Activated effector memory CD4-positive, alpha-beta T cell treated with Interleukin-2 at 50 U/mL for 16 hours (primary cell): ENCODE results near the gene AWAT2.
"Not testable (repeated sequence)": the region's sequence is repeated elsewhere in the genome, so short reads cannot be mapped to it uniquely, and the experiment has no call there.

Experiments used
- DNase-seq: peaks from one replicate; pipeline ENCODE4 v3.0.0-alpha.2; 2020

The AWAT2 gene

DNA sequence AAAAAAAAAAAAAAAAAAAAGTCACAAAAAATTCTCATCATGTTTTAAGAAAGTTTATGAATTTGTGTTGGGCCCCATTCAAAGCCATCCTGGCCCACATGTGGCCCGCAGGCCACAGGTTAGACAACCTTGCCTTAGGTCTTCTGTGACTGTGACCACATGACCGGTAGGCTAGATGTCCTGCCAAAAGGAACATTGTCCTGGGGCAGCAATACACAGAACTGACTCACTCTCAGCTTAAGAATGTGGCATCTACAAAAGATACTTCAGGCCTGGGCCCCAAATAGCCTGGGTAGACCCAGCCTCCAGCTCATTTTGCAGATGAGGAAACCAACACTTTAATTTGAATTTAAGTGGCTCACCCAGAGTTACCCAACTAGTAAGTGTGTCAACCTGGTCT lies 10.0 kb downstream of the AWAT2 start:
- no peak for DNase-seq

GRCh38 chrX:70038951-70039350 lies 10.8 kb downstream of the AWAT2 start:
- no peak for DNase-seq

DNA sequence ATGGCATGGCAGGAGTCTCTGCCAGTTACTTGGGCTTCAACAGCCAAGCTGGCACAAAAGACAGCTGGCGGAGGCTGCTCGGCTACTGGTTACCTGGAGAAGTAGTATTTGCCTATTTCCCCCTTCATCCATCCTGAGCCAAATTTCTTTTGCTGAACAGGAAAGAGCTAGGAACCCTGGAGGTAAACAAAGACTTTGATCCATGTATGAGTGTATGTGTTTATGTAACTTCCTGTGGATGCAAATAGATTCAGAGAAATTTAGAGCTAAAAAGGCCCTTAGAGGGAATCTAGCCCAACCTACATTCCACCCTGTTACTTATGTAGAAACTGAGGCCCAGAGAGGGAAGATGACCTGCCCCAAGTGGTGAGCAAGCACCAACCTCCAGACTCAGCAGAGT lies 11.2 kb downstream of the AWAT2 start:
- DNase-seq: no peak

GRCh38 chrX:70034646-70035045 lies 15.1 kb downstream of the AWAT2 start:
- no peak for DNase-seq

DNA sequence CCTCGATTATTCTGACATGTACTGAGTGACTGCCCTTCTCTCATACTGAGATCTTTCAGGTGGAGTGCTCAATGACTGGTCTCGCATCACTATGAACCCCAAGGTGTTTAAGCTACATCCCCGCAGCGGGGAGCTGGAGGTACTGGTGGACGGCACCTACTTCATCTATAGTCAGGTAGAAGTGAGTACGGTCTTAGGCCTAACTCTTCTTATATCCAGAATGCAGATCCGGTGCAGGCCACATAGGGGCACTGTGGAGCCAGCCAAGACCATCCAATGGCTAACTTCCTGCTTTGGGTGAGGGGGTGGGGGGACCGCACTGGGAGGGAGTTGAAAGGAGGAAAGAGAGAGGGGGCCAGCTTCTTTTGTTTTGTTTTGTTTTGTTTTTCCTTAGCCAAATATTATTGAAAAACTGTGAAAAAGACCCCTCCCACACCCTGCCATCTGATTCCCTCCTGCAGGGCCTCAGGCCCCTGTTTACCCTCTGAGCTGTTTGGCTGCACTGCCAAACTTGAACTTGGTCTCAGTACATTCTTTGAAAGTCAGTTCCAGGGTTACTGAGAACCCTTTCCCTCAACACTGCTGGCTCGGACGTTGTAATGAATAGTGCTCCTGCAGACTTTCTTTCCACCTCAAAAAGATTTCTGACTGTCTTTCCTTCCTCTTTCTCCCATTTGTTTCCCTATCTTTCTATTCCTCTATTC lies 16.2 kb downstream of the AWAT2 start:
- DNase-seq: no peak

GRCh38 chrX:70032792-70033191 lies 16.9 kb downstream of the AWAT2 start:
- no peak for DNase-seq

GRCh38 chrX:70030301-70030767 lies 19.4 kb downstream of the AWAT2 start:
- peak; percentile 2 for DNase-seq

DNA sequence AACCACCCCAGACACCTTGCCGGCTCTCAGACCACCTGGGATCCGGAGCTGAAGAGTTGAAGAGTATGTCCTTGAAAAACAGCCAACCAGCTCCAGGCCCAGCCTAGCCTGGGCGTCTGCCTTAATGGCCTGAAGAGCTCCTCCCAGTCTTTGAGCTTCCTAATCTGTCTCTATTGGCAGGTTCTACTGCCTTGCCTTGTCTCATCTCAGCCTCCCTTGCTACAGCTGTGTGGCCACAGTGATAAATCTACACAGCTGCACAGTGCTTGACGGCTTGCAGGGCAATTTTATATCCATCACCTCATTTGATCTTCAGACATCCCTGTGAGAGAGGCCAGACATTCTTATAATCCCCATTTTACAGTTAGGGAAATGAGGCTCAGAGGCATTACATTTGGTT lies 19.9 kb downstream of the AWAT2 start:
- DNase-seq: no peak

DNA sequence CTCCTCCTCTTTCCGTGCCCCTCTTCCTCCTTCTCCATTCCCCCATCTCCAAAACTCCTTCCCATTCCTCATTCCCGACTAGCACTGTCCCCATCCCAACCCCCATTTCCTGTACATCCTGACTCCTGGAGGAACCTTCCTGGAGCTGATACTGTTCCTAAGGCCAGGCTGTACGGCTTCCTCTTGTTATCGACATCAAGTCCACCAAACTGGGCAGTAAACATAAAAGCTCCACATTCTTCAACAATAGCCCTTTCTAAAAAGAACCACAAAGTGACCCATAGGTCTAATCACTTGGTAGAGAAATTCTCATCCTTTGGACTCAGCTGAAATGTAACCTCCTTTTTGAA lies 22.9 kb downstream of the AWAT2 start:
- no peak for DNase-seq

- no peak for DNase-seq
Observed at GRCh38 chrX:70026112-70026850, 23.5 kb downstream of the AWAT2 start.

DNA sequence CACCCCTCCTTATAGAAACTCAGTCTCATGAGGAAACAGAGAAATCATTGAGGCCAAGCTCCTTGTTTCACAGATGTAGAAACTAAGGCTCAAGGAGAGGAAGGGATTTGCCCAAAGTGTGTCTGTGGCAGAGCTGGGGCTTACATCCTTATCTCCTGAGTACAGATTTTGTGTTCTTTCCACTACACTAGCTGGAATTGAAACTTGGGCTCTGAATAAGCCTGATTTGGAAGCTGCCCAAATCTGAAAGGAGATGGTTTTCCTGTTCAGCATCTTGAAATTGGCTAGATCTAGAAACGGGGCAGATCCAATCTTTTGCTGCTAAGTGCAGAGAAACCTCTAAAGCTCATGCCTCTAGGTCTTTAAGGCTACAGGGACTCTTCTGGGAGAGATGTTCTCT lies 24.3 kb downstream of the AWAT2 start:
- no peak for DNase-seq

- no peak for DNase-seq
Observed at GRCh38 chrX:70022616-70023015, 27.1 kb downstream of the AWAT2 start.

DNA sequence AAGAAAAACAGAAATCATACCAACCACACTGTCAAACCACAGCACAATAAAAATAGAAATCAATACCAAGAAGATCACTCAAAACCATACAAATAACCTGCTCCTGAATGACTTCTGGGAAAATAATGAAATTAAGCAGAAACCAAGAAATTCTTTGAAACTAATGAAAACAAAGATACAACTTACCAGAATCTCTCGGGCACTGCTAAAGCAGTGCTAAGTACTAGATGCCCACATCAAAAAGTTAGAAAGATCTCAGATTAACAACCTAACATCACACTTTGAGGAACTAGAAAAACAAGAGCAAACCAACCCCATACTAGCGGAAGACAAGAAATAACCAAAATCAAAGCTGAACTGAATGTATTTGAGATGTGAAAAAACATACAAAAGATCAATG lies 33.2 kb downstream of the AWAT2 start:
- no peak for DNase-seq

DNA sequence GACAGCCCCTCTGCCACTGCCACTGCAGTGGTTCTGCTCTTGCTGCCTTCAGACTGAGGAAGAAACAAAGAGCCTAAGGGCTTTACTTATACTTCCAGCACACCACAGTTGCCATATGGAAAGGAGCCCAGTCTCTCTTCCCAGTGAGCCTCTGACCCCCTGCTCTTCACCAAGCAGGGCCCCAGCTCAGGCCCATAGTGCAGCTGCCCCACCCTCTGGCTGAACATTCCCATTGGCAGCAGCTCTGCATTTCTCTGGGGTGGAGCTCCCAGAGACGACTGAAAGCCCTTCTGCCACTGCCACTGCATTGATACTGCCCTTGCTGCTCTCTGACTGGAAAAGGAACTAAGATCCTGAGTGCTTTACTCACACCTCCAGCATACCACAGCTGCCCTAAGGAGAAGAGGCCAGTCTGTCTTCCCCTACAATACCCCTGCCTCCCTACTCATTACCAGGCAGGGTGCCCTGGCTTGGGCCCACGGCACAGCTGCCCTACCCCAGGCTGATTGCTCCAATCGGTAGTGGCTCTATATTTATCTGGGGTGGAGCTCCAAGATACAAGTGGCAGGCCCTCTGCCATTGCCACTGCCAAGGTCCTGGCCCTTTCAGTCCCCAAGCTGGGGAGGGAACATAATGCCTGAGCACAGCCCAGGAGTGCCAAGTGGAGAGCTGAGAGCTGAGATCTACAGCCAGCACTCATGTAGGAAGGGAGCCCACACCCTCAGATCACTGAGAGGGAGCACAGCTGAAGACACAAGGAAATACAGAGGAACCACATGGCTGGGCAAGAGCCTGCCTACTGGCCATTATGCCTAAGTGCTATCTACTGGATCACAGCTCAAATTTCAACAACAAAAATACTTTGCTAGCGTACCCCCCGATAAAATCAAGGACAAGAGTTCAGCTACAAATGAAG lies 36.0 kb downstream of the AWAT2 start:
- no peak for DNase-seq

GRCh38 chrX:70012756-70013155 lies 37.0 kb downstream of the AWAT2 start:
- no peak for DNase-seq

- no peak for DNase-seq
Observed at GRCh38 chrX:70009970-70010369, 39.8 kb downstream of the AWAT2 start.

DNA sequence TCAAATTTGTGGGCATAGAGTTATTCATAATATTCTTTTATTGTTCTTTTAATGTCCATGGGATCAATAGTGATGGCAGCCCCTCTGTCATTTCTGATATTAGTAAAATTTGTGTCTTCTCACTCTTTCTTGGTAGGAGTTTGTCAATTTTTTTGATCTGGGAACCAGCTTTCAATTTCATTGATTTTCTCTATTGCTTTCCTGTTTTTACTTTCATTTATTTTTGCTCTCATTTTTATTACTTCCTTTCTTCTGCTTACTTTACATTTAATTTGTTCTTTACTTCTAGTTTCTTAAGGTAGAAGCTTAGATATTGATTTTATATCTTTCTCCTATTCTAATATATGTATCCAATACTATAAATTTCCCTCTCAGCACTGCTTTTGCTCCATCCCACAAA lies 40.7 kb downstream of the AWAT2 start:
- no peak for DNase-seq

DNA sequence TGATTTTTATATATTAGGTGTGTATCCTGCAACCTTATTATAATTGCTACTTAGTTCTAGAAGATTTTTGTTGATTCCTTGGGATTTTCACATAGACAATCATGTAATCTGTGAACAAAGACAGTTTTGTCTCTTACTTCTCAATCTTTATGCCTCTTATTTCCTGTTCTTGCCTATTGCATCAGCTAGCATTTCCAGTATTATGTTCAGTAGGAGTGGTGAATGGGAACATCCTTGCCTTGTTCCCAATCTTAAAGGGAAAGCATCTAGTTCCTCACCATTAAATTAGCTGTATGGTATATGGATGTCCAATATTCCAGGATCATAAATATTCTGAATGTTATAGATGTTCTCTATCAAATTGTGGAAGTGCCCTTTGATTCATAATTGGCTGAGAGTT lies 41.8 kb downstream of the AWAT2 start:
- DNase-seq: no peak

DNA sequence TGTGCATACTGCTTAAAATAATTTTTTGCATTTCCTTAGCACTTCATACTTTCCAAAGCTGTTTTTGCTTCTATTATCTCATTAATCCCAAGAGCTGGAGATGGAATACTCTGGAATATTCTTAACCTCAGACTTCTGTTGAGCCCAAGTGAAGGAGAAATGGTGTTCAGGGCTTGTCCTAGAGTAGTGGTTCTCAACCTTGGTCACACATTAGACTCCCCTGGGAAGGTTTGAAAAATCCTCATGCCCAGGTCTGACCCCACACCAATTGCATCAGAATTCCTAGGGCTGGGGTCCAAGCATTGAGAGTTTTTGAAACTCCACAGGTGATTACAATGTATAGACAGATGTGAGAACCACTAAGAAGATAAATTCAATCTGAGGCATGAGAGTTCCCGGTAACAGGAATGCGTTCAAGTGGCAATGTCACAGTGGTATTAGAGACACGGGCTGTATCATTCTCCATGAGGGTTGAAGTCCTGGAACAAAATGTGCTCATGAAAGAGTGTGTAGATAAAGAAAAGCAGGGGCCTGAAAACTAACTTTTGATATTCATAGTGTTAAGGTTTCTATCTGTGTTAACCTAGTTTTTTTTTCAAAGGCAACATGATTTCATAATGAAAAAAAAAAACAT lies 47.9 kb downstream of the AWAT2 start:
- DNase-seq: no peak

GRCh38 chrX:70001269-70001668 lies 48.5 kb downstream of the AWAT2 start:
- DNase-seq: no peak

DNA sequence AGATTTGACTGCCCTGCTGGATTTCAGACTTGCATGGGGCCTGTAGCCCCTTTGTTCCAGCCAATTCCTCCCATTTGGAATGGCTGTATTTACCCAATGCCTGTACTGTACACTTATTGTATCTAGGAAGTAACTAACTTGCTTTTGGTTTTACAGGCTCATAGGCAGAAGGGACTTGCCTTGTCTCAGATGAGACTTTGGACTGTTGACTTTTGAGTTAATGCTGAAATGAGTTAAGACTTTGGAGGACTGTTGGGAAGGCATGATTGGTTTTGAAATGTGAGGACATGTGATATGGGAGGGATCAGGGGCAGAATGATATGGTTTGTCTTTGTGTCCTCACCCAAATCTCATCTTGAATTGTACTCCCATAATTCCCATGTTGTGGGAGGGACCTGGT lies 51.4 kb downstream of the AWAT2 start:
- not testable (repeated sequence) for DNase-seq

GRCh38 chrX:69996113-69996468 lies 53.6 kb downstream of the AWAT2 start:
- DNase-seq: no peak
